Liver (tissue), 9 donors: ENCODE data around the gene MLKL. TPM values are rescaled to one million over a fixed set of nuclear protein-coding genes. Genes with fewer than 3 reads are reported as not detected.

Experiments used
- DNase-seq: peaks from one replicate; pipeline ENCODE4 v3.0.0-alpha.2; 2017; ENCODE audit warnings: low spot score
- H3K27ac ChIP-seq, 2 donors: one replicate each; pipeline ENCODE4 v1.7.0; 2013; ENCODE audit warnings: inconsistent platforms in 2 of 2, low read length in 2 of 2, control low read depth in 1 of 2, low read depth in 1 of 2, mild to moderate bottlenecking in 1 of 2
- H3K27me3 ChIP-seq, 4 donors: one replicate each; pipeline versions ENCODE4 v1.6.1 to v1.7.0; 2013; ENCODE audit warnings: low read length in 3 of 4, inconsistent platforms in 1 of 4, mild to moderate bottlenecking in 1 of 4, moderate library complexity in 1 of 4; ENCODE audit not compliant: control insufficient read depth in 4 of 4, insufficient read depth in 4 of 4
- H3K36me3 ChIP-seq, 4 donors: one replicate each; pipeline versions ENCODE4 v1.6.1 to v1.7.0; 2013; ENCODE audit warnings: low read length in 3 of 4, mild to moderate bottlenecking in 3 of 4, low read depth in 1 of 4, moderate library complexity in 1 of 4; ENCODE audit not compliant: control insufficient read depth in 4 of 4, insufficient read depth in 3 of 4
- H3K4me1 ChIP-seq, 4 donors: one replicate each; pipeline versions ENCODE4 v1.6.1 to v1.7.0; 2013; ENCODE audit warnings: low read length in 3 of 4, mild to moderate bottlenecking in 3 of 4, moderate library complexity in 1 of 4; ENCODE audit not compliant: control insufficient read depth in 4 of 4, insufficient read depth in 4 of 4
- H3K4me3 ChIP-seq, 3 donors: one replicate each; pipeline versions ENCODE4 v1.6.1 to v1.7.0; 2013; ENCODE audit warnings: low read length in 3 of 3, control low read depth in 1 of 3, low read depth in 1 of 3, mild to moderate bottlenecking in 1 of 3
- H3K9ac ChIP-seq, 2 donors: one replicate each; pipeline ENCODE4 v1.7.0; 2013; ENCODE audit warnings: low read length in 2 of 2, mild to moderate bottlenecking in 2 of 2, moderate library complexity in 2 of 2, control low read depth in 1 of 2, low read depth in 1 of 2
- H3K9me3 ChIP-seq, 4 donors: one replicate each; pipeline versions ENCODE4 v1.6.1 to v1.7.0; 2013; ENCODE audit warnings: low read length in 3 of 4; ENCODE audit not compliant: control insufficient read depth in 4 of 4
- EGR1 ChIP-seq, 2 donors: IDR thresholded peaks; 2 replicates each; pipeline ENCODE4 v1.6.1; 2016 to 2018; ENCODE audit warnings: antibody characterized with exemption in 2 of 2, low read depth in 2 of 2
- FOXA2 ChIP-seq: IDR thresholded peaks from 2 replicates; pipeline ENCODE4 v1.6.1; 2016; ENCODE audit warnings: antibody characterized with exemption
- HNF4G ChIP-seq: IDR thresholded peaks from 2 replicates; pipeline ENCODE4 v1.6.1; 2016; ENCODE audit warnings: antibody characterized with exemption
- JUND ChIP-seq, 2 donors: IDR thresholded peaks; 2 replicates each; pipeline ENCODE4 v1.6.1; 2016; ENCODE audit warnings: antibody characterized with exemption in 2 of 2
- NR2F2 ChIP-seq: IDR thresholded peaks from 2 replicates; pipeline ENCODE4 v1.6.1; 2016; ENCODE audit warnings: antibody characterized with exemption
- RAD21 ChIP-seq, 2 donors: IDR thresholded peaks; 2 replicates each; pipeline ENCODE4 v1.6.1; 2016; ENCODE audit warnings: antibody characterized with exemption in 2 of 2, mild to moderate bottlenecking in 2 of 2
- RXRA ChIP-seq, 2 donors: IDR thresholded peaks; 2 replicates each; pipeline ENCODE4 v1.6.1; 2017 to 2018; ENCODE audit warnings: antibody characterized with exemption in 2 of 2, mild to moderate bottlenecking in 1 of 2
- SP1 ChIP-seq: IDR thresholded peaks from 2 replicates; pipeline ENCODE4 v1.6.1; 2018; ENCODE audit warnings: antibody characterized with exemption, mild to moderate bottlenecking
- TAF1 ChIP-seq: conservative IDR thresholded peaks from 2 replicates; pipeline ENCODE4 v1.6.1; 2016; ENCODE audit warnings: antibody characterized with exemption, mild to moderate bottlenecking
- ZBTB33 ChIP-seq: IDR thresholded peaks from 2 replicates; pipeline ENCODE4 v1.6.1; 2016; ENCODE audit warnings: antibody characterized with exemption
- WGBS: extraction: QIAGEN DNeasy Blood & Tissue Kit; methylation state at CpG from one replicate; pipeline ENCODE4 v1.1.7; 2013; 5-methylcytosine and 5-hydroxymethylcytosine counted together
- polyA plus RNA-seq, 2 donors: library from polyadenylated mRNA; stranded (reverse) in 1 of 2; unstranded in 1 of 2; fragments of 200-250 nt in 1 of 2; fragments of >200 nt in 1 of 2; fragmentation: Nextera tagmentation in 1 of 2; extraction: Ambion mirVana in 1 of 2; gene quantifications; one replicate each; pipeline versions ENCODE4 v1.2.1 to v1.2.3, GENCODE V29; 2013 to 2015
- total RNA-seq, 2 donors: library from RNA; depleted of rRNA; stranded (reverse); fragments of >200 nt; gene quantifications; one replicate each; pipeline ENCODE4 v1.2.3, GENCODE V29; 2014
- TF ChIP-seq, protein P1 (sequence below): fragments of 150-350 bp; IDR thresholded peaks from 2 replicates; pipeline ENCODE4 v1.5.1; 2017; ENCODE audit warnings: improper control_type of control experiment, low read depth, low read length; ENCODE audit not compliant: missing input control
- TF ChIP-seq, protein P2 (sequence below): IDR thresholded peaks from 2 replicates; pipeline ENCODE4 v1.6.1; 2016; ENCODE audit warnings: antibody characterized with exemption, mild to moderate bottlenecking
- TF ChIP-seq, protein P3 (sequence below): IDR thresholded peaks from 2 replicates; pipeline ENCODE4 v1.6.1; 2016; ENCODE audit warnings: antibody characterized with exemption
- TF ChIP-seq, protein P4 (sequence below): IDR thresholded peaks from 2 replicates; pipeline ENCODE4 v1.6.1; 2016; ENCODE audit warnings: antibody characterized with exemption
- donor health status: healthy.
- donor health status: healthy.
- donor health status: healthy.
- donor health status: healthy.
- donor health status: healthy.

MLKL gene
- total and polyA plus RNA-seq, 4 donors, result 2.5 to 7.6 (median 3.6) TPM

DNA sequence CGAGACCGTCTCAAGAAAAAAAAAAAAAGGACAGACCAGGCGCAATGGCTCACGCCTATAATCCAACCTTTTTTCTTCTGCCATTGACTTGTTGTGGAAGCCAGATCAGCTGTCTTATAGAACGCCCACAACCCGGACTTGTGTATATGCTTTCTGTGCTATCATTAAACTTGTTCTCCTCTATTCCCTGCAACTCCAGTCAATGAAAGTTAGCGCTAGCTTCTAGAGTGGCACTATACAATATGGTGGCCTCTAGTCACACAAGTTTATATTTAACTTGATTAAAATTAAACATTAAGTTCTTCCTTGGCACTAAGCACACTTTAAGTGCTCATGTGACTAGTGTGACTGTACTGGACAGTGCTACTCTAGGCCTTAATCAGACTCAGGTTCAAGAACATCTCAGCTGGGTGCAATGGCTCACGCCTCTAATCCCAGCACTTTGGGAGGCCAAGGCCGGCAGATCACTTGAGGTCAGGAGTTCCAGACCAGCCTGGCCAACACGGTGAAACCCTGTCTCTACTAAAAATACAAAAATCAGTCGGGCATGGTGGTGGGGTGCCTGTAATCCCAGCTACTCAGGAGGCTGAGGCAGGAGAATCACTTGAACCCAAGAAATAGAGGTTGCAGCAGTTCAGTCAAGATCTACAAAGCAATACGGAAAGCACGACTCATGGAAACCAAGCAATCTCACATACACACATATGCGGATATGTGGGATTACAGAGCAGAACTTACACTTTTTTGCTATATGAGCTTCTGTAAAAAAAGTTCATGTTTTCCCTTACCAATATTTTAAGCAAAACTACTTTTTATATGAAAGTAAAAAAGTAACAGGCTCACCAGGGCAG, 74.9 kb downstream of the MLKL start (continued):
- TF ChIP-seq, protein P1, sequence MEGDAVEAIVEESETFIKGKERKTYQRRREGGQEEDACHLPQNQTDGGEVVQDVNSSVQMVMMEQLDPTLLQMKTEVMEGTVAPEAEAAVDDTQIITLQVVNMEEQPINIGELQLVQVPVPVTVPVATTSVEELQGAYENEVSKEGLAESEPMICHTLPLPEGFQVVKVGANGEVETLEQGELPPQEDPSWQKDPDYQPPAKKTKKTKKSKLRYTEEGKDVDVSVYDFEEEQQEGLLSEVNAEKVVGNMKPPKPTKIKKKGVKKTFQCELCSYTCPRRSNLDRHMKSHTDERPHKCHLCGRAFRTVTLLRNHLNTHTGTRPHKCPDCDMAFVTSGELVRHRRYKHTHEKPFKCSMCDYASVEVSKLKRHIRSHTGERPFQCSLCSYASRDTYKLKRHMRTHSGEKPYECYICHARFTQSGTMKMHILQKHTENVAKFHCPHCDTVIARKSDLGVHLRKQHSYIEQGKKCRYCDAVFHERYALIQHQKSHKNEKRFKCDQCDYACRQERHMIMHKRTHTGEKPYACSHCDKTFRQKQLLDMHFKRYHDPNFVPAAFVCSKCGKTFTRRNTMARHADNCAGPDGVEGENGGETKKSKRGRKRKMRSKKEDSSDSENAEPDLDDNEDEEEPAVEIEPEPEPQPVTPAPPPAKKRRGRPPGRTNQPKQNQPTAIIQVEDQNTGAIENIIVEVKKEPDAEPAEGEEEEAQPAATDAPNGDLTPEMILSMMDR, result no peak

DNA sequence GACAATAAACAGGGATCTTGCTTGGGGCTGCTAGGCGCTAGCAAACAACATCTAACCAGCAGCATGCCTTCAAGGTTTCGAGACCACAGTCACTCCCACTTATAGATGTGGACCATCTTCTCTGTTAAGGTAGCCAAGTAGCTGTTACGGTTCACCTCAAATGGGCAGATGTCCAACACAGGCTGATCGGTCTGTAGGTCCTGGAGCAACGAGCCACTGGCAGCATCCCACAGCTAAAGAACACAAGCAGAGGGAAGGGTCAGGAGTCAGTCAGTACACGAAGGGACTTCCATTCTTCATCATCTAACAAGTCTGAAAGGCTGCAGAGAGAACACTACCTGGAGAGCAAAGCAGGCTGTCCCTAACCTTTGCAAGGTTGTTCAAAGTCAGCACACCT, 76.8 kb downstream of the MLKL start:
- Histone ChIP-seq H3K27ac (no peak overlapping the region), H3K9me3 (no peaks in the 10 kb centered on the region), H3K4me1 (peaks cover 8 to 52% (median 32%) of the 10 kb centered on the region in 4 donors), H3K4me3 (no peak overlapping the region), H3K27me3 (no peaks in the 10 kb centered on the region), H3K36me3 (peaks cover 2 to 9% (median 5%) of the 10 kb centered on the region in 4 donors), H3K9ac (no peak overlapping the region)
- WGBS, result 54% methylated on average over 6 of the region's 6 CpGs
- DNase-seq, result no peak
- TF ChIP-seq RXRA (IDR thresholded peaks at IDR 0.05) (no peak), FOXA2 (no peak), ZBTB33 (no peak), JUND (IDR thresholded peaks at IDR 0.05) (no peak), NR2F2 (no peak), TAF1 (no peak), EGR1 (IDR thresholded peaks at IDR 0.05; ENCODE audit: low read depth in 2 of 2) (no peak), HNF4G (no peak), RAD21 (IDR thresholded peaks at IDR 0.05) (no peak), SP1 (no peak)
- TF ChIP-seq, protein P2, sequence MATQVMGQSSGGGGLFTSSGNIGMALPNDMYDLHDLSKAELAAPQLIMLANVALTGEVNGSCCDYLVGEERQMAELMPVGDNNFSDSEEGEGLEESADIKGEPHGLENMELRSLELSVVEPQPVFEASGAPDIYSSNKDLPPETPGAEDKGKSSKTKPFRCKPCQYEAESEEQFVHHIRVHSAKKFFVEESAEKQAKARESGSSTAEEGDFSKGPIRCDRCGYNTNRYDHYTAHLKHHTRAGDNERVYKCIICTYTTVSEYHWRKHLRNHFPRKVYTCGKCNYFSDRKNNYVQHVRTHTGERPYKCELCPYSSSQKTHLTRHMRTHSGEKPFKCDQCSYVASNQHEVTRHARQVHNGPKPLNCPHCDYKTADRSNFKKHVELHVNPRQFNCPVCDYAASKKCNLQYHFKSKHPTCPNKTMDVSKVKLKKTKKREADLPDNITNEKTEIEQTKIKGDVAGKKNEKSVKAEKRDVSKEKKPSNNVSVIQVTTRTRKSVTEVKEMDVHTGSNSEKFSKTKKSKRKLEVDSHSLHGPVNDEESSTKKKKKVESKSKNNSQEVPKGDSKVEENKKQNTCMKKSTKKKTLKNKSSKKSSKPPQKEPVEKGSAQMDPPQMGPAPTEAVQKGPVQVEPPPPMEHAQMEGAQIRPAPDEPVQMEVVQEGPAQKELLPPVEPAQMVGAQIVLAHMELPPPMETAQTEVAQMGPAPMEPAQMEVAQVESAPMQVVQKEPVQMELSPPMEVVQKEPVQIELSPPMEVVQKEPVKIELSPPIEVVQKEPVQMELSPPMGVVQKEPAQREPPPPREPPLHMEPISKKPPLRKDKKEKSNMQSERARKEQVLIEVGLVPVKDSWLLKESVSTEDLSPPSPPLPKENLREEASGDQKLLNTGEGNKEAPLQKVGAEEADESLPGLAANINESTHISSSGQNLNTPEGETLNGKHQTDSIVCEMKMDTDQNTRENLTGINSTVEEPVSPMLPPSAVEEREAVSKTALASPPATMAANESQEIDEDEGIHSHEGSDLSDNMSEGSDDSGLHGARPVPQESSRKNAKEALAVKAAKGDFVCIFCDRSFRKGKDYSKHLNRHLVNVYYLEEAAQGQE, result no peak
- TF ChIP-seq, protein P3, sequence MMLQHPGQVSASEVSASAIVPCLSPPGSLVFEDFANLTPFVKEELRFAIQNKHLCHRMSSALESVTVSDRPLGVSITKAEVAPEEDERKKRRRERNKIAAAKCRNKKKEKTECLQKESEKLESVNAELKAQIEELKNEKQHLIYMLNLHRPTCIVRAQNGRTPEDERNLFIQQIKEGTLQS, result no peak
- TF ChIP-seq, protein P1, result no peak
- TF ChIP-seq, protein P4, sequence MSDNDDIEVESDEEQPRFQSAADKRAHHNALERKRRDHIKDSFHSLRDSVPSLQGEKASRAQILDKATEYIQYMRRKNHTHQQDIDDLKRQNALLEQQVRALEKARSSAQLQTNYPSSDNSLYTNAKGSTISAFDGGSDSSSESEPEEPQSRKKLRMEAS, result no peak
